ENCODE results near the gene PALD1.

The PALD1 gene

GRCh38 chr10:70458329-70459060 is 20.1 kb upstream of the PALD1 start:
- peak in 2 of 3 experiments; percentile 45 to 51 for DNase-seq

GRCh38 chr10:70459061-70459773 is 19.4 kb upstream of the PALD1 start:
- DNase-seq, result peak in 2 of 3 experiments; percentile 33 to 42

GRCh38 chr10:70459774-70460490 is 18.6 kb upstream of the PALD1 start:
- no peak for DNase-seq

GRCh38 chr10:70461397-70462348 is 16.9 kb upstream of the PALD1 start:
- DNase-seq, result peak; percentile 9 to 58 (median 17)

GRCh38 chr10:70462349-70462984 is 16.1 kb upstream of the PALD1 start:
- peak in 2 of 3 experiments; percentile 24 to 53 for DNase-seq

GRCh38 chr10:70465278-70465677 is 13.3 kb upstream of the PALD1 start:
- no peak for DNase-seq

- DNase-seq, result no peak
These were observed 12.7 kb upstream of the PALD1 start for GRCh38 chr10:70465832-70466231.

- DNase-seq, result no peak
These were observed 11.6 kb upstream of the PALD1 start for GRCh38 chr10:70466951-70467350.

GRCh38 chr10:70472799-70473454 is 5.6 kb upstream of the PALD1 start:
- DNase-seq, result no peak

GRCh38 chr10:70474780-70475179 is 3.8 kb upstream of the PALD1 start:
- no peak for DNase-seq

GRCh38 chr10:70475661-70476060 is 2.9 kb upstream of the PALD1 start:
- DNase-seq, result no peak

GRCh38 chr10:70476249-70477035 is 2.1 kb upstream of the PALD1 start:
- no peak for DNase-seq

GRCh38 chr10:70477661-70478162 is 855 bp upstream of the PALD1 start:
- peak in 2 of 3 experiments; percentile 7 to 8 for DNase-seq

GRCh38 chr10:70479165-70479581 is 606 bp downstream of the PALD1 start:
- DNase-seq, result peak in 1 of 3 experiments; percentile 30

GRCh38 chr10:70479626-70480238 is 1.2 kb downstream of the PALD1 start:
- no peak for DNase-seq

GRCh38 chr10:70480239-70480861 is 1.8 kb downstream of the PALD1 start:
- DNase-seq, result peak in 1 of 3 experiments; percentile 35

GRCh38 chr10:70481105-70481504 is 2.5 kb downstream of the PALD1 start:
- no peak for DNase-seq

GRCh38 chr10:70481831-70482530 is 3.4 kb downstream of the PALD1 start:
- no peak for DNase-seq

Measured in NCI-H1417 (cell line).